HepG2 (cell line): ENCODE measurements around the gene PRKAG1. TPM values are rescaled to one million over a fixed set of nuclear protein-coding genes. Genes with fewer than 3 reads are reported as not detected.
A peak's percentile ranks its signal among the peaks of the same experiment; 100 is the strongest.

ENCODE experiments used
- ARID5B ChIP-seq: IDR thresholded peaks from 2 replicates; pipeline ENCODE4 v1.4.0; 2020; ENCODE audit warnings: mild to moderate bottlenecking, missing genetic modification reagents
- CREB1 ChIP-seq, 2 experiments: fragments of 450-650 bp in 1 of 2; IDR thresholded peaks; 2 replicates each; pipeline ENCODE4 v1.6.1; 2016 to 2017; ENCODE audit warnings: control low read depth in 1 of 2, mild to moderate bottlenecking in 1 of 2, missing compliant biosample characterization in 1 of 2, missing genetic modification characterization in 1 of 2
- GABPB1 ChIP-seq: IDR thresholded peaks from 2 replicates; pipeline ENCODE4 v1.6.1; 2016; ENCODE audit warnings: mild to moderate bottlenecking, missing genetic modification reagents, moderate library complexity, missing compliant biosample characterization
- MXI1 ChIP-seq: IDR thresholded peaks from 3 replicates; pipeline ENCODE4 v1.6.1; 2012; ENCODE audit warnings: low read depth, low read length, inconsistent platforms, borderline replicate concordance
- RBM22 ChIP-seq: fragments of 200-400 bp; formaldehyde crosslinking; optimal IDR thresholded peaks from 2 replicates; pipeline ENCODE3; 2017; ENCODE audit warnings: mild to moderate bottlenecking, low read length, moderate library complexity
- RELA ChIP-seq: sonication (generic); formaldehyde crosslinking; IDR thresholded peaks from 2 replicates; pipeline ENCODE4 v1.4.0; 2020; ENCODE audit warnings: missing genetic modification reagents
- RNF2 ChIP-seq: fragments of 450-650 bp; conservative IDR thresholded peaks from 2 replicates; pipeline ENCODE4 v1.6.1; 2016; ENCODE audit warnings: low read depth
- SALL2 ChIP-seq: sonication (generic); formaldehyde crosslinking; IDR thresholded peaks from 2 replicates; pipeline ENCODE4 v1.8.1; 2023; ENCODE audit warnings: mild to moderate bottlenecking, missing genetic modification reagents, inconsistent platforms
- ZBTB2 ChIP-seq: sonication (generic); formaldehyde crosslinking; IDR thresholded peaks from 2 replicates; pipeline ENCODE4 v1.8.0; 2022; ENCODE audit warnings: low read depth, missing genetic modification reagents
- ZFP36L2 ChIP-seq: sonication (generic); formaldehyde crosslinking; IDR thresholded peaks from 2 replicates; pipeline ENCODE4 v1.4.0; 2020; ENCODE audit warnings: missing genetic modification reagents
- ZFP90 ChIP-seq: sonication (generic); formaldehyde crosslinking; IDR thresholded peaks from 2 replicates; pipeline ENCODE4 v1.8.0; 2022; ENCODE audit warnings: missing genetic modification reagents, mild to moderate bottlenecking, inconsistent platforms, borderline replicate concordance
- ZFX ChIP-seq: sonication (generic); formaldehyde crosslinking; IDR thresholded peaks from 2 replicates; pipeline ENCODE4 v1.4.0; 2020; ENCODE audit warnings: mild to moderate bottlenecking, low read depth, missing genetic modification reagents, moderate library complexity
- ZNF275 ChIP-seq: sonication (generic); formaldehyde crosslinking; IDR thresholded peaks from 2 replicates; pipeline ENCODE4 v1.8.0; 2022; ENCODE audit warnings: missing genetic modification reagents, mild to moderate bottlenecking, inconsistent platforms, borderline replicate concordance
- ZNF446 ChIP-seq: sonication (generic); formaldehyde crosslinking; IDR thresholded peaks from 2 replicates; pipeline ENCODE4 v1.5.0; 2020; ENCODE audit warnings: mild to moderate bottlenecking, missing genetic modification reagents
- ZNF709 ChIP-seq: sonication (generic); formaldehyde crosslinking; IDR thresholded peaks from 2 replicates; pipeline ENCODE4 v1.5.0; 2020; ENCODE audit warnings: mild to moderate bottlenecking, missing genetic modification reagents
- ZNF75D ChIP-seq: sonication (generic); formaldehyde crosslinking; IDR thresholded peaks from 2 replicates; pipeline ENCODE4 v1.8.1; 2023; ENCODE audit warnings: missing genetic modification reagents, mild to moderate bottlenecking, borderline replicate concordance
- ZNF766 ChIP-seq: sonication (generic); formaldehyde crosslinking; IDR thresholded peaks from 2 replicates; pipeline ENCODE4 v1.5.0; 2020; ENCODE audit warnings: missing genetic modification reagents, borderline replicate concordance
- ZUFSP ChIP-seq: sonication (generic); formaldehyde crosslinking; IDR thresholded peaks from 2 replicates; pipeline ENCODE4 v1.9.0; 2021; ENCODE audit warnings: missing genetic modification reagents, mild to moderate bottlenecking, borderline replicate concordance
- polyA plus RNA-seq, 8 experiments: library from polyadenylated mRNA; depleted of rRNA in 3 of 8; stranded (reverse) in 7 of 8; unstranded in 1 of 8; fragments of >200 nt; fragmentation: Illumina TruSeq in 4 of 8; extraction: Trizol in 4 of 8; gene quantifications; 2 replicates each; pipeline versions ENCODE4 v1.2.1 to v1.2.3, GENCODE V29; 2011 to 2016; ENCODE audit warnings: low read depth in 4 of 8, missing spikeins in 1 of 8, mixed read lengths in 1 of 8; ENCODE audit not compliant: insufficient read depth in 1 of 8
- total RNA-seq, 5 experiments: library from RNA; depleted of rRNA; stranded (reverse); fragments of >200 nt; fragmentation: Illumina TruSeq; extraction: Trizol; gene quantifications; 2 replicates each; pipeline ENCODE4 v1.2.3, GENCODE V29; 2016; ENCODE audit warnings: low read depth in 1 of 5
- TF ChIP-seq, protein P1 (sequence below): sonication (generic); formaldehyde crosslinking; IDR thresholded peaks from 2 replicates; pipeline ENCODE4 v1.5.0; 2020; ENCODE audit warnings: missing genetic modification reagents

PRKAG1 gene
- total and polyA plus RNA-seq, 2 of the 13 experiments (the other 11 are each of a cell fraction or from before 2014, with no cell fraction given): 26.1 to 32.8 TPM

DNA sequence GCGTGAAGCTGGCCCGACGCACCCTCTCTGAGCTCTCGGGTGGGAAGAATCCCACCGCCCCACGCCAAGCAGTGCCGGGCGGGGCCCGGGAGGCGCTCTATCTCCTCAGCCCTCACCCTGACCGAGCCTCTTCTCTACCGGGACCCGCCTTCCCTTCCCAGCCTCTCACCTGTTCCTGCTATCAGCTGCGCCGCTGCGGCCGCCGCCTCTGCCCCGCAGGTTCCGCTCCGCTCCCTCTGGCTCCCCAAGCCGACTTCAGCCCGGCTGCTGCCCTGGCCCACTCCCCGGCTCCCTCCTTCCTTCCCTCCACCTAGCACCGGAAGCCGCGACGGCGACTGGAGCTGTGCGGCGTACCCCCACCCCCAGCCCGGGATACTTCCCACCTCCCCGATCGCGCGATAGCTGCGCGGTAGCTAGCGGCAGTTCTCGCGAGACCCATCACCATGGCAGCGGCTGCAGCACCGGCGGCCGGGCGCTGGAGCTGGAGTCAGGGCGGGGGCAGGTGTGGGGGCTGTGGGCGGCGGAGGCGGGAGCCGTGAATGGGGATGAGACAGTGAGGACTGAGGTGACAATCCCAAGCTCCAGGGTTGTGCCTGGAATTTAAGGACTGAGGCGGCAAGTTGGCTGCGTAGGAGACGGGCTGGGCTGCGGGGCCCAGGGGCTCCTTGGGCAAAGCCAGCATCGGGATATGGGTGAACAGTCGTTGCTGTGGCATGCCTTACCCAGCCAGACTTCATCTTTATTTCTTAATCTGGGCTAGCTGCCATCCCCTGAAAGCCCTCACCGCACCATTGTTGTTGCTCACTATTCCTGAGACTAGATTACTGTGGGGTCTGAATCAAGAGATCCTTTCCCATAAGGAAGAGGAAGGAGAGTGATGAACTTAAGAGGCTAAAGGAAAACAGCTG, 61.2 kb downstream of the PRKAG1 start, which contains the start of gene ARF3 (continued):
- TF ChIP-seq RELA (CRISPR knock-in tag): no peak
- TF ChIP-seq RBM22: no peak
- no peak for TF ChIP-seq ZNF446 (CRISPR knock-in tag)
- TF ChIP-seq ARID5B (CRISPR knock-in tag): 0 out of 2 replicates have a peak, but pooled peaks have one; percentile 35
- TF ChIP-seq ZNF709 (CRISPR knock-in tag): 0 out of 2 replicates have a peak, but pooled peaks have one; percentile 21
- TF ChIP-seq RNF2: no peak
- TF ChIP-seq ZNF75D (CRISPR knock-in tag): no peak
- peak; percentile 85; the same call in 1 of the 2 replicates for TF ChIP-seq ZFP90 (CRISPR knock-in tag)
- TF ChIP-seq ZNF766: no peak
- no peak for TF ChIP-seq CREB1 (IDR thresholded peaks at IDR 0.05)
- TF ChIP-seq CREB1 (CRISPR knock-in tag; IDR thresholded peaks at IDR 0.05): no peak
- TF ChIP-seq SALL2 (CRISPR knock-in tag): peak; percentile 19; the same call in 1 of the 2 replicates
- 0 out of 2 replicates have a peak, but pooled peaks have one; percentile 13 for TF ChIP-seq ZNF275 (CRISPR knock-in tag)
- TF ChIP-seq, protein P1, sequence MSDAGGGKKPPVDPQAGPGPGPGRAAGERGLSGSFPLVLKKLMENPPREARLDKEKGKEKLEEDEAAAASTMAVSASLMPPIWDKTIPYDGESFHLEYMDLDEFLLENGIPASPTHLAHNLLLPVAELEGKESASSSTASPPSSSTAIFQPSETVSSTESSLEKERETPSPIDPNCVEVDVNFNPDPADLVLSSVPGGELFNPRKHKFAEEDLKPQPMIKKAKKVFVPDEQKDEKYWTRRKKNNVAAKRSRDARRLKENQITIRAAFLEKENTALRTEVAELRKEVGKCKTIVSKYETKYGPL (CRISPR knock-in tag): no peak
- no peak for TF ChIP-seq ZUFSP
- TF ChIP-seq MXI1: peak; percentile 89
- TF ChIP-seq ZFP36L2: no peak
- TF ChIP-seq ZBTB2 (CRISPR knock-in tag): peak; percentile 80
- peak; percentile 66; the same call in 1 of the 2 replicates for TF ChIP-seq ZFX (CRISPR knock-in tag)
- peak; percentile 93 for TF ChIP-seq GABPB1
